Measurements from ENCODE around the gene IER5L. TPM values are rescaled to one million over a fixed set of nuclear protein-coding genes. Genes with fewer than 3 reads are reported as not detected.
"Not testable (repeated sequence)": the region's sequence is repeated elsewhere in the genome, so short reads cannot be mapped to it uniquely, and the experiment has no call there.

The IER5L gene
- total and polyA plus RNA-seq, 4 donors: 5.9 to 17.5 (median 9.0) TPM

- peak in 3 of 6 donors; percentile 21 to 75 (median 55) for DNase-seq (ENCODE audit: low read depth in 4 of 6, low spot score in 6 of 6)
- H3K9me3 ChIP-seq (ENCODE audit: control insufficient read depth, insufficient read depth, low read length): no peaks in the 10 kb centered on the region
- no peaks in the 10 kb centered on the region for H3K36me3 ChIP-seq (ENCODE audit: control insufficient read depth, insufficient read depth, low read length)
- peaks cover 25% of the 10 kb centered on the region for H3K4me1 ChIP-seq (ENCODE audit: control insufficient read depth, insufficient read depth, low read length)
- H3K27ac ChIP-seq (ENCODE audit: low read depth, low read length): peak overlapping the region; percentile 86
- no peaks in the 10 kb centered on the region for H3K27me3 ChIP-seq (ENCODE audit: control insufficient read depth, insufficient read depth, low read length)
- WGBS (ENCODE audit: insufficient coverage): 18% methylated on average over 26 of the region's 30 CpGs
- H3K4me3 ChIP-seq (ENCODE audit: low read depth, low read length): peak overlapping the region; percentile 9
These were observed 20.4 kb upstream of the IER5L start for GRCh38 chr9:129198319-129199043.

- H3K9me3 ChIP-seq (ENCODE audit: control insufficient read depth, insufficient read depth, low read length): no peaks in the 10 kb centered on the region
- H3K36me3 ChIP-seq (ENCODE audit: control insufficient read depth, insufficient read depth, low read length): no peaks in the 10 kb centered on the region
- H3K27me3 ChIP-seq (ENCODE audit: control insufficient read depth, insufficient read depth, low read length): peaks cover 2% of the 10 kb centered on the region
- DNase-seq (ENCODE audit: low read depth in 4 of 6, low spot score in 6 of 6): no peak
- peak overlapping the region; percentile 9 for H3K4me3 ChIP-seq (ENCODE audit: low read depth, low read length)
- peak overlapping the region; percentile 86 for H3K27ac ChIP-seq (ENCODE audit: low read depth, low read length)
- H3K4me1 ChIP-seq (ENCODE audit: control insufficient read depth, insufficient read depth, low read length): peaks cover 21% of the 10 kb centered on the region
- WGBS (ENCODE audit: insufficient coverage): 29% methylated on average over 8 of the region's 8 CpGs
These were observed 19.9 kb upstream of the IER5L start for GRCh38 chr9:129197978-129198318.

DNA sequence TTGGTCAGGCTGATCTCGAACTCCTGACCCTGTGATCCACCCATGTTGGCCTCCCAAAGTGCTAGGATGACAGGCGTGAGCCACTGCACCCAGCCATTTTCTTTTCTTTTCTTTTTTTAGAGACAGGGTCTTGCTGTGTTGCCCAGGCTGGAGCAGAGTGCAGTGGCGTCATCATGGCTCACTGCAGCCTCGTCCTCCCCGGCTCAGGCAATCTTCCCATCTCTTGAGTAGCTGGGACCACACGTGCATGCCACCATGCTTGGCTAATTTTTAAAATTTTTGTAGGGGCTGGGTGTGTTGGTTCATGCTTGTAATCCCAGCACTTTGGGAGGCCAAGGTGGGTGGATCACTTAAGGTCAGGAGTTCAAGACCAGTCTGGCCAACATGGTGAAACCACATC lies 19.0 kb upstream of the IER5L start:
- H3K4me1 ChIP-seq (ENCODE audit: control insufficient read depth, insufficient read depth, low read length): peaks cover 21% of the 10 kb centered on the region
- not testable (repeated sequence) for H3K27ac ChIP-seq (ENCODE audit: low read depth, low read length); DNase-seq (ENCODE audit: low read depth in 4 of 6, low spot score in 6 of 6); H3K9me3 ChIP-seq (ENCODE audit: control insufficient read depth, insufficient read depth, low read length); H3K36me3 ChIP-seq (ENCODE audit: control insufficient read depth, insufficient read depth, low read length); H3K27me3 ChIP-seq (ENCODE audit: control insufficient read depth, insufficient read depth, low read length); H3K4me3 ChIP-seq (ENCODE audit: low read depth, low read length)
- WGBS (ENCODE audit: insufficient coverage): 91% methylated on average over 6 of the region's 6 CpGs

DNA sequence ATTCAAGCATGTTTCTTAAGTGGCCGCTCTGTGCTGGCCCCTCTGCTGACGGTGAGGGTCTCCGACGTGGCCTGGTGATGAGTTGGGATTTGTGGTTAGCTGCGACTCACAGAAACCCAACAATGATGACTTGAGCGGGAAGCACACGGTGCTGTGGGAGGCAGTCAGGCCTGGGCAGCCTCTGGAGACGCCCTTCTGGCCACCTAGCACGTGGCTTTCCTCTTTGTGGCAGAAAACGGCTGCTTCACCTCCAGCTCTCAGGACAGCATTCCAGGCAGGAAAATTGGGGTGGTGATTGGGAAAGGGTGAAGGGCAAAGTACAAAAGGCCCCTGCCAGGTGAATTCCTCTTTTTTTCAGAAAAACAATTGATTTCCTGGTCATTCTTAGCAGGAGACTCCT lies 17.5 kb upstream of the IER5L start:
- no peaks in the 10 kb centered on the region for H3K36me3 ChIP-seq (ENCODE audit: control insufficient read depth, insufficient read depth, low read length)
- H3K4me3 ChIP-seq (ENCODE audit: low read depth, low read length): no peak overlapping the region
- H3K4me1 ChIP-seq (ENCODE audit: control insufficient read depth, insufficient read depth, low read length): peaks cover 21% of the 10 kb centered on the region
- WGBS (ENCODE audit: insufficient coverage): 88% methylated on average over 9 of the region's 10 CpGs
- no peak for DNase-seq (ENCODE audit: low read depth in 4 of 6, low spot score in 6 of 6)
- H3K9me3 ChIP-seq (ENCODE audit: control insufficient read depth, insufficient read depth, low read length): no peaks in the 10 kb centered on the region
- no peak overlapping the region for H3K27ac ChIP-seq (ENCODE audit: low read depth, low read length)
- H3K27me3 ChIP-seq (ENCODE audit: control insufficient read depth, insufficient read depth, low read length): peaks cover 2% of the 10 kb centered on the region

DNA sequence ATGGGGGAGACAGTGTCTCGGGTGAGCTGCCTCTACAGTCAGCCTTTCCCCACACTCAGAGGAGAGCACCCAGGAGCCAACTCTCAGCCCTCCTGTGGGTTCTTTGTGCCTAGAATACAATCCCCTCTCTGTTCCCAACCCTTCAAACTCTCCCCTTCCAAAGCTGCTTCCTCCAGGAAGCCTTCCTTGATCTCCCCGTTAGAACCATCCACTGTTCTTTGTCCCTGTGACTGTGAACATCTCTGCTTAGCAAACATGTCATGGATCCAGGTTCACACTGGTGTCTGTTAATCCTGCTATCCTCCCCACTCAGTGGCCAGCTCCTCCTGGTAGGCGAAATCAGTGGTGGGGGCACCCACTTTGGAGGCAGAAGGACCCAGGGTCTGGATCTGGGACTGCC lies 16.2 kb upstream of the IER5L start:
- Histone ChIP-seq H3K9me3 (ENCODE audit: control insufficient read depth, insufficient read depth, low read length) (no peaks in the 10 kb centered on the region), H3K4me1 (ENCODE audit: control insufficient read depth, insufficient read depth, low read length) (peaks cover 21% of the 10 kb centered on the region), H3K4me3 (ENCODE audit: low read depth, low read length) (no peak overlapping the region), H3K36me3 (ENCODE audit: control insufficient read depth, insufficient read depth, low read length) (no peaks in the 10 kb centered on the region), H3K27me3 (ENCODE audit: control insufficient read depth, insufficient read depth, low read length) (peaks cover 2% of the 10 kb centered on the region), H3K27ac (ENCODE audit: low read depth, low read length) (no peak overlapping the region)
- no peak for DNase-seq (ENCODE audit: low read depth in 4 of 6, low spot score in 6 of 6)
- WGBS (ENCODE audit: insufficient coverage): 77% methylated on average over 2 of the region's 3 CpGs

GRCh38 chr9:129193655-129194054 lies 15.6 kb upstream of the IER5L start:
- WGBS (ENCODE audit: insufficient coverage): 67% methylated on average over 7 of the region's 7 CpGs
- Histone ChIP-seq H3K27ac (ENCODE audit: low read depth, low read length) (no peak overlapping the region), H3K4me1 (ENCODE audit: control insufficient read depth, insufficient read depth, low read length) (peaks cover 15% of the 10 kb centered on the region), H3K27me3 (ENCODE audit: control insufficient read depth, insufficient read depth, low read length) (peaks cover 2% of the 10 kb centered on the region), H3K4me3 (ENCODE audit: low read depth, low read length) (no peak overlapping the region), H3K36me3 (ENCODE audit: control insufficient read depth, insufficient read depth, low read length) (no peaks in the 10 kb centered on the region), H3K9me3 (ENCODE audit: control insufficient read depth, insufficient read depth, low read length) (no peaks in the 10 kb centered on the region)
- no peak for DNase-seq (ENCODE audit: low read depth in 4 of 6, low spot score in 6 of 6)

DNA sequence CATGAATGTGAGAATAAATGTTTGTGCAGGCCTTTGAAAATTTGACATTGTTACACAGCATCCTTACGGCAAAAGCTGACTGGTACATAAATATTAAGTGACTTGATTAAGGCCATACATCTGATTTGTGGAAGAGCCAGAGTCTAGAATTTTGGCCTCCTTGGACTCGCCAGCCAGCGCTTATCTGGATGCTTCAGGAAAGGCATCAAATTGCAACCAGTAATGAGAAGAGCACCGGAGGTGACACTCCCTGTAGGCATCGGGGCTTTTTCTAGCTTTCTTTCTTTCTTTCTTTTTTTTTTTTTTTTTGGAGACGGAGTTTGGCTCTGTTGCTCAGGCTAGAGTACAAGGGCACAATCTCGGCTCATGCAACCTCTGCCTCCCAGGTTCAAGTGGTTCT lies 13.2 kb upstream of the IER5L start:
- Histone ChIP-seq H3K9me3 (ENCODE audit: control insufficient read depth, insufficient read depth, low read length) (no peaks in the 10 kb centered on the region), H3K27ac (ENCODE audit: low read depth, low read length) (no peak overlapping the region), H3K36me3 (ENCODE audit: control insufficient read depth, insufficient read depth, low read length) (no peaks in the 10 kb centered on the region), H3K4me1 (ENCODE audit: control insufficient read depth, insufficient read depth, low read length) (peaks cover 5% of the 10 kb centered on the region), H3K27me3 (ENCODE audit: control insufficient read depth, insufficient read depth, low read length) (peaks cover 2% of the 10 kb centered on the region), H3K4me3 (ENCODE audit: low read depth, low read length) (no peak overlapping the region)
- WGBS (ENCODE audit: insufficient coverage): 97% methylated on average over 6 of the region's 7 CpGs
- no peak for DNase-seq (ENCODE audit: low read depth in 4 of 6, low spot score in 6 of 6)

GRCh38 chr9:129189971-129190370 lies 11.9 kb upstream of the IER5L start:
- not testable (repeated sequence) for H3K27ac ChIP-seq (ENCODE audit: low read depth, low read length); H3K4me3 ChIP-seq (ENCODE audit: low read depth, low read length); H3K4me1 ChIP-seq (ENCODE audit: control insufficient read depth, insufficient read depth, low read length); H3K27me3 ChIP-seq (ENCODE audit: control insufficient read depth, insufficient read depth, low read length); DNase-seq (ENCODE audit: low read depth in 4 of 6, low spot score in 6 of 6); H3K9me3 ChIP-seq (ENCODE audit: control insufficient read depth, insufficient read depth, low read length); H3K36me3 ChIP-seq (ENCODE audit: control insufficient read depth, insufficient read depth, low read length)
- 90% methylated on average over 2 of the region's 8 CpGs for WGBS (ENCODE audit: insufficient coverage)

DNA sequence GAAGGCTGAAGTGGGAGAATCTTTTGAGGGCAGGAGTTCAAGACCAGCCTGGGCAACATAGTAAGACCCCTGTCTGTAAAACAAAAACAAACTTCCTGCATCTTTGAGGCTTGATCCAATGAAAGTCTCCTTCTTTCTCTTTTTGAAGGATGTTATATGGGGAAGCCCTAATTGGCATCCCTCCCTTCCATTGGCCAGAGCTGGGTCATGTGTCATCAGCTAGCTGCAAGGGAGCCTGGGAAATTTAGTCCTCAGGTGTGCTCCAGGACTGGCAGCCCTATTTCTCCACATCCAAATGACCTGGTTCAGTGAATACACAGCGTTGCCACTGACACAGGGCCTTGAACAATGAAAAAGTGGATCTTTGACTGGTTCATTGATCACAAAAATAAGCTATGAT lies 9.0 kb upstream of the IER5L start:
- no peaks in the 10 kb centered on the region for H3K4me1 ChIP-seq (ENCODE audit: control insufficient read depth, insufficient read depth, low read length)
- no CpG with 5 or more reads among the region's 1 CpG for WGBS (ENCODE audit: insufficient coverage)
- H3K4me3 ChIP-seq (ENCODE audit: low read depth, low read length): no peak overlapping the region
- no peak overlapping the region for H3K27ac ChIP-seq (ENCODE audit: low read depth, low read length)
- no peaks in the 10 kb centered on the region for H3K27me3 ChIP-seq (ENCODE audit: control insufficient read depth, insufficient read depth, low read length)
- no peaks in the 10 kb centered on the region for H3K36me3 ChIP-seq (ENCODE audit: control insufficient read depth, insufficient read depth, low read length)
- H3K9me3 ChIP-seq (ENCODE audit: control insufficient read depth, insufficient read depth, low read length): no peaks in the 10 kb centered on the region
- no peak for DNase-seq (ENCODE audit: low read depth in 4 of 6, low spot score in 6 of 6)

- 84% methylated on average over 10 of the region's 10 CpGs for WGBS (ENCODE audit: insufficient coverage)
- Histone ChIP-seq H3K36me3 (ENCODE audit: control insufficient read depth, insufficient read depth, low read length) (no peaks in the 10 kb centered on the region), H3K4me1 (ENCODE audit: control insufficient read depth, insufficient read depth, low read length) (no peaks in the 10 kb centered on the region), H3K27ac (ENCODE audit: low read depth, low read length) (no peak overlapping the region), H3K9me3 (ENCODE audit: control insufficient read depth, insufficient read depth, low read length) (no peaks in the 10 kb centered on the region), H3K4me3 (ENCODE audit: low read depth, low read length) (no peak overlapping the region), H3K27me3 (ENCODE audit: control insufficient read depth, insufficient read depth, low read length) (no peaks in the 10 kb centered on the region)
- no peak for DNase-seq (ENCODE audit: low read depth in 4 of 6, low spot score in 6 of 6)
These were observed 7.9 kb upstream of the IER5L start for GRCh38 chr9:129185991-129186390.

Measured in spinal cord (tissue), 10 donors.